IMR-90 (cell line): ENCODE data around the gene LARP1. TPM values are rescaled to one million over a fixed set of nuclear protein-coding genes. Genes with fewer than 3 reads are reported as not detected.

Source experiments
- ATAC-seq: fragments of 200-7000 bp; cut with Tn5 transposase; 2 replicates; pipeline ENCODE4 v1.9.1; 2020; ENCODE audit warnings: low read depth, mild to moderate bottlenecking, moderate library complexity
- BruUV-seq: library from RNA; stranded (reverse); fragments of 400-500 nt; replicated peaks from 2 replicates; lab custom pipeline; 2021; lab: Mats Ljungman, UMichigan
- CTCF ChIA-PET: fragments of 300-600 bp; formaldehyde crosslinking; extraction: SDS; loops from one replicate; lab custom pipeline; 2021; ENCODE audit warnings: antibody characterized with exemption; lab: Yijun Ruan, JAX
- POLR2A ChIA-PET: fragments of 300-600 bp; sonication (Branson Sonifier 250); formaldehyde crosslinking; loops from one replicate; lab custom pipeline; 2022; ENCODE audit warnings: antibody characterized with exemption; ENCODE audit not compliant: unreplicated experiment; lab: Charles Lee
- DNase-seq: peaks from one replicate; pipeline ENCODE4 v3.0.0; 2013
- H2AFZ ChIP-seq: replicated peaks from 2 replicates; pipeline ENCODE3; 2013; ENCODE audit warnings: low read length, mild to moderate bottlenecking; ENCODE audit not compliant: poor library complexity
- H2AK5ac ChIP-seq: 2 replicates; pipeline ENCODE4 v1.6.1; 2013; ENCODE audit warnings: low read depth, low read length, inconsistent platforms
- H2AK9ac ChIP-seq: replicated peaks from 2 replicates; pipeline ENCODE3; 2013; ENCODE audit warnings: mild to moderate bottlenecking, low read depth, low read length, moderate library complexity; ENCODE audit not compliant: poor library complexity
- H2BK120ac ChIP-seq: 2 replicates; pipeline ENCODE4 v1.6.1; 2013; ENCODE audit warnings: low read depth, low read length, inconsistent platforms
- H2BK15ac ChIP-seq: 3 replicates; pipeline ENCODE4 v1.6.1; 2013; ENCODE audit warnings: low read depth, low read length, inconsistent platforms
- H2BK20ac ChIP-seq: 2 replicates; pipeline ENCODE4 v1.6.1; 2013; ENCODE audit warnings: low read depth, mild to moderate bottlenecking, inconsistent platforms, low read length, moderate library complexity
- H2BK5ac ChIP-seq: 2 replicates; pipeline ENCODE4 v1.6.1; 2013; ENCODE audit warnings: mild to moderate bottlenecking, low read depth, low read length, inconsistent platforms; ENCODE audit not compliant: poor library complexity, severe bottlenecking
- H3K14ac ChIP-seq: replicated peaks from 2 replicates; pipeline ENCODE4 v1.6.1; 2013; ENCODE audit warnings: low read depth, low read length, inconsistent platforms
- H3K18ac ChIP-seq: 2 replicates; pipeline ENCODE4 v1.6.1; 2013; ENCODE audit warnings: low read depth, low read length, control low read depth
- H3K23ac ChIP-seq: 2 replicates; pipeline ENCODE4 v1.6.1; 2013; ENCODE audit warnings: low read depth, low read length, inconsistent platforms
- H3K27ac ChIP-seq: 2 replicates; pipeline ENCODE4 v1.5.1; 2013; ENCODE audit warnings: mild to moderate bottlenecking, control low read depth, low read length; ENCODE audit not compliant: insufficient read depth
- H3K27me3 ChIP-seq: 2 replicates; pipeline ENCODE4 v1.6.1; 2013; ENCODE audit warnings: low read length; ENCODE audit not compliant: control insufficient read depth, insufficient read depth
- H3K36me3 ChIP-seq: 2 replicates; pipeline ENCODE4 v1.6.1; 2013; ENCODE audit warnings: low read length, mixed read lengths; ENCODE audit not compliant: control insufficient read depth, insufficient read depth
- H3K4ac ChIP-seq: 2 replicates; pipeline ENCODE4 v1.6.1; 2013; ENCODE audit warnings: low read depth, low read length, inconsistent platforms
- H3K4me1 ChIP-seq: 2 replicates; pipeline ENCODE4 v1.6.1; 2013; ENCODE audit warnings: low read length, mixed read lengths; ENCODE audit not compliant: control insufficient read depth, insufficient read depth
- H3K4me2 ChIP-seq: 2 replicates; pipeline ENCODE4 v1.6.1; 2013; ENCODE audit warnings: low read depth, mild to moderate bottlenecking, control low read depth, low read length, moderate library complexity
- H3K4me3 ChIP-seq: 2 replicates; pipeline ENCODE4 v1.5.1; 2013; ENCODE audit warnings: low read depth, mild to moderate bottlenecking, control low read depth, low read length, moderate library complexity; ENCODE audit not compliant: insufficient read depth
- H3K56ac ChIP-seq: 2 replicates; pipeline ENCODE4 v1.6.1; 2013; ENCODE audit warnings: low read length, inconsistent platforms; ENCODE audit not compliant: insufficient read depth; ENCODE audit errors: extremely low read depth
- H3K79me1 ChIP-seq, 2 experiments: 2 replicates each; pipeline ENCODE4 v1.6.1; 2013; ENCODE audit warnings: low read length in 2 of 2, inconsistent platforms in 1 of 2, low read depth in 1 of 2
- H3K9ac ChIP-seq: 2 replicates; pipeline ENCODE4 v1.6.1; 2013; ENCODE audit warnings: low read depth, low read length, control low read depth
- H3K9me1 ChIP-seq: 2 replicates; pipeline ENCODE4 v1.6.1; 2013; ENCODE audit warnings: low read length, inconsistent platforms; ENCODE audit not compliant: insufficient read depth
- H3K9me3 ChIP-seq: 2 replicates; pipeline ENCODE4 v1.6.1; 2013; ENCODE audit warnings: low read length; ENCODE audit not compliant: control insufficient read depth, insufficient read depth
- H4K20me1 ChIP-seq: 2 replicates; pipeline ENCODE4 v1.6.1; 2013; ENCODE audit warnings: low read length, inconsistent platforms; ENCODE audit not compliant: insufficient read depth
- H4K5ac ChIP-seq: 2 replicates; pipeline ENCODE4 v1.6.1; 2013; ENCODE audit warnings: mild to moderate bottlenecking, low read depth, low read length, control low read depth
- H4K8ac ChIP-seq, 2 experiments: 2 replicates each; pipeline ENCODE4 v1.6.1; 2013; ENCODE audit warnings: low read depth in 2 of 2, low read length in 2 of 2, control low read depth in 1 of 2, inconsistent platforms in 1 of 2
- H4K91ac ChIP-seq: 2 replicates; pipeline ENCODE4 v1.6.1; 2013; ENCODE audit warnings: low read depth, low read length, inconsistent platforms; ENCODE audit not compliant: insufficient read depth
- CEBPB ChIP-seq: IDR thresholded peaks from 2 replicates; pipeline ENCODE4 v1.6.1; 2012; ENCODE audit warnings: low read depth, low read length, improper control_type of control experiment
- CHD1 ChIP-seq: IDR thresholded peaks from 2 replicates; pipeline ENCODE4 v1.6.1; 2012; ENCODE audit warnings: low read depth, low read length, improper control_type of control experiment
- WGBS, 2 experiments: methylation state at CpG; one replicate each; pipeline versions ENCODE4 v1.1.5 to v1.1.7; 2013; ENCODE audit warnings: missing lambda C conversion rate in 2 of 2; ENCODE audit not compliant: insufficient read length in 1 of 2; ENCODE audit errors: extremely low coverage in 2 of 2; 5-methylcytosine and 5-hydroxymethylcytosine counted together
- dilution Hi-C: fragments of 300-500 bp; cut with HindIII; formaldehyde crosslinking; loops from one replicate; pipeline ENCODE4 v1.14.3; 2018; ENCODE audit warnings: low sequenced_read_pairs; ENCODE audit not compliant: unreplicated experiment
- in situ Hi-C: fragments of 300-500 bp; cut with MboI; formaldehyde crosslinking; loops from 3 replicates; pipeline ENCODE4 v1.14.3; 2019; ENCODE audit warnings: low sequenced_read_pairs, inconsistent platforms, mixed read lengths
- intact Hi-C: fragments of 100-400 bp; cut with micrococcal nuclease; formaldehyde crosslinking; loops from 2 replicates; pipeline ENCODE4 v1.10.0; 2022
- polyA plus RNA-seq, 3 experiments: library from polyadenylated mRNA; depleted of rRNA; stranded (reverse); fragments of >200 nt; gene quantifications; 2 replicates each; pipeline ENCODE4 v1.2.3, GENCODE V29; 2012; ENCODE audit warnings: low replicate concordance in 1 of 3
- total RNA-seq: library from RNA; depleted of rRNA; stranded (reverse); fragments of >200 nt; gene quantifications from 2 replicates; pipeline ENCODE4 v1.2.3, GENCODE V29; 2012

LARP1 gene
- total and polyA plus RNA-seq, 2 of the 4 experiments (the other 2 are of a cell fraction): 47.3 to 77.4 TPM

DNA sequence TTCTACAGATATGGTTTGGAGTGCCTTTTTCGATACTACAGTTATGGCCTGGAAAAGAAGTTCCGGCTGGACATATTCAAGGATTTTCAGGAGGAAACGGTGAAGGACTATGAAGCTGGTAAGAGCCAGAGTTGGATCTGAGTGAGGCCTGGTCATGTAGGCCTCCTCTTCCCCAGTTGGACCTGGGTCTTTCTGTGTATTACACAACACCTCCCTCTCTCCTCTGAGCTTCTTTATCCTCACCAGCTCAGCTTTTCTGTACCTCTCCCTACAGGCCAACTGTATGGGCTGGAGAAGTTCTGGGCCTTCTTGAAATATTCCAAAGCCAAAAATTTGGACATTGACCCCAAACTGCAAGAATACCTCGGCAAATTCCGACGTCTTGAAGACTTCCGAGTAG, 56.1 kb downstream of the LARP1 start:
- dilution Hi-C loops: no loop called here

More for the DNA sequence above, 56.1 kb downstream of the LARP1 start:
- H3K9me1 ChIP-seq: peaks cover 5% of the 10 kb centered on the region
- CTCF ChIA-PET: no interaction called here
- intact Hi-C loops: loop anchor here (5.0 kb wide), 1 partner anchor 344 kb away; no protein-coding TSS in a partner anchor
- H4K8ac ChIP-seq: no peak overlapping the region
- no peak overlapping the region for H2BK5ac ChIP-seq
- H4K91ac ChIP-seq: no peak overlapping the region
- no peak overlapping the region for H3K27ac ChIP-seq
- DNase-seq: no peak
- in situ Hi-C loops: loop anchor here (25.0 kb wide), 1 partner anchor 349 kb away; no protein-coding TSS in a partner anchor
- H3K23ac ChIP-seq: no peak overlapping the region
- no peaks in the 10 kb centered on the region for H3K27me3 ChIP-seq
- no peak overlapping the region for H2BK20ac ChIP-seq
- H3K4me1 ChIP-seq: no peaks in the 10 kb centered on the region
- POLR2A ChIA-PET: no interaction called here
- H3K4ac ChIP-seq: no peak overlapping the region
- no peak overlapping the region for H3K4me3 ChIP-seq
- no peak overlapping the region for H3K56ac ChIP-seq
- H3K36me3 ChIP-seq: peaks cover 57% of the 10 kb centered on the region
- no peaks in the 10 kb centered on the region for H3K9me3 ChIP-seq
- peaks cover 20 to 39% of the 10 kb centered on the region in 2 experiments for H3K79me1 ChIP-seq
- TF ChIP-seq CHD1: no peak
- TF ChIP-seq CEBPB: peak; percentile 42; the same call in 1 of the 2 replicates
- H2AK9ac ChIP-seq: no peak overlapping the region
- no peak overlapping the region for H2AK5ac ChIP-seq
- no peak overlapping the region for H2BK120ac ChIP-seq
- no peak overlapping the region for H3K14ac ChIP-seq
- H3K18ac ChIP-seq: no peak overlapping the region
- WGBS, 2 experiments: 92% methylated on average over 2 of the region's 7 CpGs; no CpG with 5 or more reads in 1 of the 2 experiments
- H4K5ac ChIP-seq: no peak overlapping the region
- no TSS peak for BruUV-seq
- no peak overlapping the region for H2BK15ac ChIP-seq
- peaks cover 7% of the 10 kb centered on the region; the same call in 1 of the 2 replicates for H4K20me1 ChIP-seq
- no peak overlapping the region for H3K4me2 ChIP-seq
- H2AFZ ChIP-seq: no peak overlapping the region
- no peak for ATAC-seq
- H3K9ac ChIP-seq: no peak overlapping the region
